ENCODE results near the gene TRMT13.

Gene TRMT13

DNA sequence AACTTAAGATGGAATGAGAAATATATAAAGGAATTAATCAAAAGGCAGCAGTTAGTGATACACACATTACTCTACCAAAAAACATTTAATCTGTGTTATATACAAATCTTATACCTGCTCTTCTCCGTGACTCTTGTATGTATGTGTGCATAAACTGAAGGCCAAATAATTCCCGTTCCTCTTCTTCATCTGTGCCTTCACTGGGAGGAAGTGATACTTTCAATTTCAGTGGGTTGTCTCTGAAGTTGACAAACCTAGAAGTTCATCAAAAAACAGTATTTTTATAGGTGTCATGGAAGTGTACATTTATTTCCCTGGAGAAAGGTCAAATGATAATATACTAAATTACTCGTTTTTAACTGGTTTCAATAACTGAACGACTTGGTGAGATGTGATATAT lies 19.3 kb downstream of the TRMT13 start:
- Histone ChIP-seq H3K9me3 (ENCODE audit: control insufficient read depth, insufficient read depth, low read length) (no peaks in the 10 kb centered on the region), H3K27ac (ENCODE audit: low read length) (no peak overlapping the region), H3K4me3 (ENCODE audit: low read length) (no peak overlapping the region), H3K36me3 (ENCODE audit: control insufficient read depth, insufficient read depth, low read length) (no peaks in the 10 kb centered on the region), H3K4me1 (ENCODE audit: control insufficient read depth, insufficient read depth, low read length) (0 out of 2 replicates have a peak, but pooled peaks cover 2% of the 10 kb centered on the region), H3K27me3 (ENCODE audit: control insufficient read depth, insufficient read depth, low read length) (no peaks in the 10 kb centered on the region)
- no CpG with 5 or more reads among the region's 4 CpGs for WGBS (ENCODE audit: insufficient coverage, insufficient read length)
- no peak for DNase-seq (ENCODE audit: low read depth, low spot score)

DNA sequence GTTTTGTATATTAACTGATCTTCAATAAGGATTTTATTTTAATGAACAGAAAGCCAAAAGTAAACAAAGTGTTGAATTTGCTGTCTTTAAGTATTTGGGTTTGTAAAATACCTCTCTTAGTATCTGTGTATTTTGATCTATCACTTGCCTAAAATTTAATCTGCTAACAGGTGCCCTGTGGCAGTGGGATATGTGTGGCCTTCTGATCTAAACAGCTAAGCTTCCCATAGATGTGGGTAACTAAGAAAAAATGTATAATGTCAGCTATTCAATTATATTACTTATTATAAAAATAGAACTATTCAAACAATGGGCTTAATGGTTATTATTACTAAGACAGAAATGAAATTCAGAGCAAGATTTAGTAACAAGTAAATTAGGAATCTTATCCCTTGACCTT lies 29.9 kb downstream of the TRMT13 start:
- Histone ChIP-seq H3K36me3 (ENCODE audit: control insufficient read depth, insufficient read depth, low read length) (no peaks in the 10 kb centered on the region), H3K4me1 (ENCODE audit: control insufficient read depth, insufficient read depth, low read length) (no peaks in the 10 kb centered on the region), H3K27ac (ENCODE audit: low read length) (no peak overlapping the region), H3K27me3 (ENCODE audit: control insufficient read depth, insufficient read depth, low read length) (no peaks in the 10 kb centered on the region), H3K4me3 (ENCODE audit: low read length) (no peak overlapping the region), H3K9me3 (ENCODE audit: control insufficient read depth, insufficient read depth, low read length) (no peaks in the 10 kb centered on the region)
- no peak for DNase-seq (ENCODE audit: low read depth, low spot score)

- H3K4me1 ChIP-seq (ENCODE audit: control insufficient read depth, insufficient read depth, low read length), result no peaks in the 10 kb centered on the region
- no peak overlapping the region for H3K27ac ChIP-seq (ENCODE audit: low read length)
- no peaks in the 10 kb centered on the region for H3K27me3 ChIP-seq (ENCODE audit: control insufficient read depth, insufficient read depth, low read length)
- H3K36me3 ChIP-seq (ENCODE audit: control insufficient read depth, insufficient read depth, low read length), result no peaks in the 10 kb centered on the region
- WGBS (ENCODE audit: insufficient coverage, insufficient read length), result no CpG with 5 or more reads among the region's 2 CpGs
- H3K9me3 ChIP-seq (ENCODE audit: control insufficient read depth, insufficient read depth, low read length), result no peaks in the 10 kb centered on the region
- DNase-seq (ENCODE audit: low read depth, low spot score), result no peak
- no peak overlapping the region for H3K4me3 ChIP-seq (ENCODE audit: low read length)
Observed at GRCh38 chr1:100164216-100164615, 31.3 kb downstream of the TRMT13 start.

- Histone ChIP-seq H3K27me3 (ENCODE audit: control insufficient read depth, insufficient read depth, low read length) (no peaks in the 10 kb centered on the region), H3K36me3 (ENCODE audit: control insufficient read depth, insufficient read depth, low read length) (no peaks in the 10 kb centered on the region), H3K9me3 (ENCODE audit: control insufficient read depth, insufficient read depth, low read length) (no peaks in the 10 kb centered on the region), H3K27ac (ENCODE audit: low read length) (no peak overlapping the region), H3K4me1 (ENCODE audit: control insufficient read depth, insufficient read depth, low read length) (no peaks in the 10 kb centered on the region), H3K4me3 (ENCODE audit: low read length) (no peak overlapping the region)
- WGBS (ENCODE audit: insufficient coverage, insufficient read length), result no CpG with 5 or more reads among the region's 5 CpGs
- no peak for DNase-seq (ENCODE audit: low read depth, low spot score)
Observed at GRCh38 chr1:100164702-100165101, 31.7 kb downstream of the TRMT13 start.

DNA sequence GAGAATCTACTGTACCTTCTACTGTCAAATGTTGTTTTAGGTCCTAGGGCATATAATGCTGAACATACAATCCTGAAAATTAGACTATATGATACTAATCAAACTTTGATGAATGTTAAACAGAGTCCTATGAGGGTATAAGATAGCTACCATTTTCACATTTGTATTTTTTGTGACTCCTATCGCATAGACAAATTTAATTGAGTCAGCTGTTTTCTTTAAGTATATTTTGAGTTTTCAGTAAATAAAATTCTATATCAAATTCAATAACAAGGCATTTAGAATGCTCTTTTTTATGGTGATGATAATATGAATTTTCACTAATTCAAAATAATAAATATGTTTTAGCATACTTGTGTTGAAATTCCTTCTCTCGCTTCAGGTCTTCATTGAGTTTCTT lies 35.1 kb downstream of the TRMT13 start:
- WGBS (ENCODE audit: insufficient coverage, insufficient read length), result no CpG with 5 or more reads among the region's 2 CpGs
- Histone ChIP-seq H3K36me3 (ENCODE audit: control insufficient read depth, insufficient read depth, low read length) (no peaks in the 10 kb centered on the region), H3K4me1 (ENCODE audit: control insufficient read depth, insufficient read depth, low read length) (no peaks in the 10 kb centered on the region), H3K27ac (ENCODE audit: low read length) (no peak overlapping the region), H3K27me3 (ENCODE audit: control insufficient read depth, insufficient read depth, low read length) (no peaks in the 10 kb centered on the region), H3K4me3 (ENCODE audit: low read length) (no peak overlapping the region), H3K9me3 (ENCODE audit: control insufficient read depth, insufficient read depth, low read length) (no peaks in the 10 kb centered on the region)
- no peak for DNase-seq (ENCODE audit: low read depth, low spot score)

DNA sequence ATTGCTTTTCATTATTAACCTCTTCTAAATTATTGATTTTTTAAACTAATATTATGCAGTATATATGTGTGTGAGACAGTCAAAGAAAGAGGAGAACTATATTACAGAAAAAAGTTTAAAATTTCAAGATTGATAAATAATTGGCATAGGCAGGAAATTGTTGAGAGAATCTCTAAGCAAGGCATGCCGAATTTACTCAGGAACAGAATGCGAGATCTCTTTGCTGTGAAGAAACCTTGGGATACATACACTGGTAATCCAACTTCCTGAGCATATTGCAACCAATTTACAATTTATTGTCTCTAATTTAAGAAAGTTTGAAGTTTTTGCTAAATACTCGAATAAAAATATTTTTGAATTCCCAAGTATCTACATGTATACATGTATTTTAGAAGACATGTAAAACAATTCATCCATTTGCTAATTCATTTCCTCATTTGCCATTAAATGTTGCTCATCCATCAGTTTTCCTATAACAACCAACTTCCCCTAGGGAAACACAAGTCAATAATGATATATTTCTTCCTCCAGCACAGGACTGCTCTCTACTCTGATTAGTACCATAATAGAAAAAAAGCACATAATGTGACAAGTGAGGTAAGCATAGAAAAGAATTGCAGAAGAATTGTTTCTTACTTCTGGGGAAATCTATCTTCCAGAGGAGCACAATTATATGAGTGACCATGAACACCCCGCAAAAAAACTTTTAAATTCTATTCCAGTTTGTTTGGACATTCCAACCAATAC lies 44.5 kb downstream of the TRMT13 start:
- Histone ChIP-seq H3K4me3 (ENCODE audit: low read length) (no peak overlapping the region), H3K4me1 (ENCODE audit: control insufficient read depth, insufficient read depth, low read length) (no peaks in the 10 kb centered on the region), H3K27me3 (ENCODE audit: control insufficient read depth, insufficient read depth, low read length) (no peaks in the 10 kb centered on the region), H3K36me3 (ENCODE audit: control insufficient read depth, insufficient read depth, low read length) (no peaks in the 10 kb centered on the region), H3K9me3 (ENCODE audit: control insufficient read depth, insufficient read depth, low read length) (no peaks in the 10 kb centered on the region), H3K27ac (ENCODE audit: low read length) (no peak overlapping the region)
- WGBS (ENCODE audit: insufficient coverage, insufficient read length), result no CpG with 5 or more reads among the region's 4 CpGs
- no peak for DNase-seq (ENCODE audit: low read depth, low spot score)

- H3K27me3 ChIP-seq (ENCODE audit: control insufficient read depth, insufficient read depth, low read length), result no peaks in the 10 kb centered on the region
- H3K4me3 ChIP-seq (ENCODE audit: low read length), result no peak within 1 kb of the TSS
- no peaks in the 10 kb centered on the region for H3K4me1 ChIP-seq (ENCODE audit: control insufficient read depth, insufficient read depth, low read length)
- H3K36me3 ChIP-seq (ENCODE audit: control insufficient read depth, insufficient read depth, low read length), result no peaks in the 10 kb centered on the region
- H3K9me3 ChIP-seq (ENCODE audit: control insufficient read depth, insufficient read depth, low read length), result no peaks in the 10 kb centered on the region
- no peak within 1 kb of the TSS for H3K27ac ChIP-seq (ENCODE audit: low read length)
- no CpG with 5 or more reads among the region's 5 CpGs for WGBS (ENCODE audit: insufficient coverage, insufficient read length)
- no peak for DNase-seq (ENCODE audit: low read depth, low spot score)
Observed at GRCh38 chr1:100178091-100178490, 45.1 kb downstream of the TRMT13 start, which contains the start of gene LRRC39. Gene LRRC39, minus strand, starts transcription at chr1:100178256. Its CDS starts 9,740 bp downstream, at chr1:100168516.

DNA sequence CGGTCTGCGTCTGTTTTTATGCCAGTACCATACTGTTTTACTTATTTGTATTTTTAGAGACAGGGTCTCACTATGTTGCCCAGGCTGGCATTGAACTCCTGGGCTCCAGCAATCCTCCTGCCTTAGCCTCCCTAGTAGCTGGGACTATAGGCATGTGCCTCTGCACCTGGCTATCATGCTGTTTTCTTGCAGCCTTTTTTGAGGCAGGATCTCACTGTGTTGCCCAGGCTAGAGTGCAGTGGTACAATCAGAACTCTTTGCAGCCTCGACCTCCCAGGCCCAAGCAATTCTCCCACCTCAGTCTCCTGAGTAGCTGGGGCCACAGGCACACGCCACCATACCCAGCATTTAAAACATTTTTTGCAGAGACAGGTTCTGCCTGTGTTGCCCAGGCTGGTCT lies 50.4 kb downstream of the TRMT13 start:
- Histone ChIP-seq H3K9me3 (ENCODE audit: control insufficient read depth, insufficient read depth, low read length) (no peaks in the 10 kb centered on the region), H3K27me3 (ENCODE audit: control insufficient read depth, insufficient read depth, low read length) (no peaks in the 10 kb centered on the region), H3K27ac (ENCODE audit: low read length) (no peak overlapping the region), H3K4me3 (ENCODE audit: low read length) (no peak overlapping the region), H3K4me1 (ENCODE audit: control insufficient read depth, insufficient read depth, low read length) (no peaks in the 10 kb centered on the region), H3K36me3 (ENCODE audit: control insufficient read depth, insufficient read depth, low read length) (no peaks in the 10 kb centered on the region)
- no CpG with 5 or more reads among the region's 4 CpGs for WGBS (ENCODE audit: insufficient coverage, insufficient read length)
- no peak for DNase-seq (ENCODE audit: low read depth, low spot score)

- Histone ChIP-seq H3K36me3 (ENCODE audit: control insufficient read depth, insufficient read depth, low read length) (no peaks in the 10 kb centered on the region), H3K27me3 (ENCODE audit: control insufficient read depth, insufficient read depth, low read length) (no peaks in the 10 kb centered on the region), H3K4me1 (ENCODE audit: control insufficient read depth, insufficient read depth, low read length) (no peaks in the 10 kb centered on the region), H3K9me3 (ENCODE audit: control insufficient read depth, insufficient read depth, low read length) (no peaks in the 10 kb centered on the region), H3K27ac (ENCODE audit: low read length) (no peak overlapping the region), H3K4me3 (ENCODE audit: low read length) (no peak overlapping the region)
- no CpG with 5 or more reads among the region's 1 CpG for WGBS (ENCODE audit: insufficient coverage, insufficient read length)
- DNase-seq (ENCODE audit: low read depth, low spot score), result no peak
Observed at GRCh38 chr1:100184536-100184935, 51.6 kb downstream of the TRMT13 start.

DNA sequence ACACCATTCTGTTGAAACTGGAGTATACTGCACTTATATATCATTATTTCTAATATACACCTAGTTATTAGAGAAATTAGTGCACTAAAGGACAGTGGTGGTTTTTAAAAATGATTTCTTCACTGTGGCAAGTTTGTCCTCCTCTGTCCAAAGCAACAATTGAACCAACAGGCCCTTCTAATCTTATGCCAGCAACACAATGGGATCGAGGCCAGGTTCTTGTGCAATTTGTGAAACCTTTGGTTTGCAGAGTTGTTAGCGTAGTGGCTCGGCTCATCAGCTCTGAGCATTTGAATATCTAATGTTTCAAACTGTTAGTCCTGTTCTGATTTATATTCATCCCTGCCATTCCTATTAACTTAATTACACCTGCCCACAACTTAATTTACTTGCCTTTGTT lies 54.9 kb downstream of the TRMT13 start:
- DNase-seq (ENCODE audit: low read depth, low spot score), result no peak
- Histone ChIP-seq H3K27ac (ENCODE audit: low read length) (no peak overlapping the region), H3K4me1 (ENCODE audit: control insufficient read depth, insufficient read depth, low read length) (no peaks in the 10 kb centered on the region), H3K36me3 (ENCODE audit: control insufficient read depth, insufficient read depth, low read length) (no peaks in the 10 kb centered on the region), H3K4me3 (ENCODE audit: low read length) (no peak overlapping the region), H3K27me3 (ENCODE audit: control insufficient read depth, insufficient read depth, low read length) (no peaks in the 10 kb centered on the region), H3K9me3 (ENCODE audit: control insufficient read depth, insufficient read depth, low read length) (no peaks in the 10 kb centered on the region)
- no CpG with 5 or more reads among the region's 3 CpGs for WGBS (ENCODE audit: insufficient coverage, insufficient read length)

- no peaks in the 10 kb centered on the region for H3K4me1 ChIP-seq (ENCODE audit: control insufficient read depth, insufficient read depth, low read length)
- no CpG with 5 or more reads among the region's 3 CpGs for WGBS (ENCODE audit: insufficient coverage, insufficient read length)
- H3K36me3 ChIP-seq (ENCODE audit: control insufficient read depth, insufficient read depth, low read length), result no peaks in the 10 kb centered on the region
- H3K9me3 ChIP-seq (ENCODE audit: control insufficient read depth, insufficient read depth, low read length), result no peaks in the 10 kb centered on the region
- H3K27me3 ChIP-seq (ENCODE audit: control insufficient read depth, insufficient read depth, low read length), result no peaks in the 10 kb centered on the region
- no peak overlapping the region for H3K4me3 ChIP-seq (ENCODE audit: low read length)
- no peak overlapping the region for H3K27ac ChIP-seq (ENCODE audit: low read length)
- DNase-seq (ENCODE audit: low read depth, low spot score), result no peak
Observed at GRCh38 chr1:100188617-100189016, 55.7 kb downstream of the TRMT13 start.
